H9 (cell line): ENCODE results near the gene NUBPL. TPM values are rescaled to one million over a fixed set of nuclear protein-coding genes. Genes with fewer than 3 reads are reported as not detected.

Source experiments
- DNase-seq: peaks from one replicate; pipeline ENCODE4 v3.0.0-alpha.2; 2017
- H2AFZ ChIP-seq: one replicate; pipeline ENCODE4 v1.6.1; 2013; ENCODE audit warnings: mild to moderate bottlenecking, low read length, control low read depth, moderate library complexity
- H2AK5ac ChIP-seq: 2 replicates; pipeline ENCODE4 v1.6.1; 2013; ENCODE audit warnings: low read length, control low read depth, mixed read lengths; ENCODE audit not compliant: insufficient read length
- H2BK120ac ChIP-seq: one replicate; pipeline ENCODE4 v1.6.1; 2013; ENCODE audit warnings: low read depth, mild to moderate bottlenecking, low read length, control low read depth, inconsistent platforms; ENCODE audit not compliant: poor library complexity, severe bottlenecking
- H2BK12ac ChIP-seq: 2 replicates; pipeline ENCODE4 v1.6.1; 2013; ENCODE audit warnings: low read length, control low read depth, mixed read lengths, low read depth; ENCODE audit not compliant: insufficient read length
- H2BK15ac ChIP-seq: 2 replicates; pipeline ENCODE4 v1.6.1; 2013; ENCODE audit warnings: low read depth, low read length, control low read depth
- H2BK20ac ChIP-seq: one replicate; pipeline ENCODE4 v1.6.1; 2013; ENCODE audit warnings: low read depth, mild to moderate bottlenecking, low read length, control low read depth, inconsistent platforms; ENCODE audit not compliant: poor library complexity, severe bottlenecking
- H2BK5ac ChIP-seq: 2 replicates; pipeline ENCODE4 v1.6.1; 2013; ENCODE audit warnings: low read length, control low read depth, mixed read lengths; ENCODE audit not compliant: insufficient read length
- H3K14ac ChIP-seq: 2 replicates; pipeline ENCODE4 v1.6.1; 2013; ENCODE audit warnings: low read length, control low read depth; ENCODE audit not compliant: insufficient read depth
- H3K18ac ChIP-seq: 2 replicates; pipeline ENCODE4 v1.6.1; 2013; ENCODE audit warnings: low read depth, mild to moderate bottlenecking, mixed read lengths, low read length, control low read depth; ENCODE audit not compliant: insufficient read length
- H3K23ac ChIP-seq: 2 replicates; pipeline ENCODE4 v1.6.1; 2013; ENCODE audit warnings: low read length, control low read depth, mixed read lengths, low read depth; ENCODE audit not compliant: insufficient read length
- H3K23me2 ChIP-seq: 2 replicates; pipeline ENCODE4 v1.6.1; 2013; ENCODE audit warnings: low read depth, mild to moderate bottlenecking, mixed read lengths, low read length, control low read depth; ENCODE audit not compliant: insufficient read length, poor library complexity, severe bottlenecking
- H3K27ac ChIP-seq: 2 replicates; pipeline ENCODE4 v1.5.1; 2013; ENCODE audit warnings: low read length, control low read depth, mixed read lengths, low read depth; ENCODE audit not compliant: insufficient read length
- H3K27me3 ChIP-seq: 2 replicates; pipeline ENCODE4 v1.6.1; 2013; ENCODE audit warnings: low read length, control low read depth, inconsistent platforms; ENCODE audit not compliant: insufficient read depth
- H3K4ac ChIP-seq: 2 replicates; pipeline ENCODE4 v1.6.1; 2013; ENCODE audit warnings: low read depth, mild to moderate bottlenecking, control low read depth, inconsistent platforms, low read length, moderate library complexity
- H3K4me1 ChIP-seq: 2 replicates; pipeline ENCODE4 v1.6.1; 2013; ENCODE audit warnings: low read length, control low read depth, inconsistent platforms; ENCODE audit not compliant: insufficient read depth
- H3K4me2 ChIP-seq: 2 replicates; pipeline ENCODE4 v1.6.1; 2013; ENCODE audit warnings: low read length, control low read depth, mixed read lengths; ENCODE audit not compliant: insufficient read length, insufficient read depth
- H3K56ac ChIP-seq: 2 replicates; pipeline ENCODE4 v1.6.1; 2013; ENCODE audit warnings: low read depth, mild to moderate bottlenecking, mixed read lengths, low read length, control low read depth; ENCODE audit not compliant: insufficient read length
- H3K79me1 ChIP-seq: 2 replicates; pipeline ENCODE4 v1.6.1; 2013; ENCODE audit warnings: low read depth, mild to moderate bottlenecking, moderate library complexity, low read length, control low read depth, inconsistent platforms; ENCODE audit not compliant: insufficient read depth, poor library complexity, severe bottlenecking
- H3K79me2 ChIP-seq: 2 replicates; pipeline ENCODE4 v1.6.1; 2013; ENCODE audit warnings: low read length, control low read depth, inconsistent platforms; ENCODE audit not compliant: insufficient read depth
- H3K9ac ChIP-seq: 2 replicates; pipeline ENCODE4 v1.6.1; 2013; ENCODE audit warnings: low read length, control low read depth, mixed read lengths; ENCODE audit not compliant: insufficient read length; ENCODE audit errors: extremely low read depth
- H3K9me3 ChIP-seq: one replicate; pipeline ENCODE4 v1.6.1; 2013; ENCODE audit warnings: low read depth, low read length, inconsistent platforms; ENCODE audit not compliant: control insufficient read depth
- H3T11ph ChIP-seq: one replicate; pipeline ENCODE4 v1.6.1; 2013; ENCODE audit warnings: mild to moderate bottlenecking, low read length, control low read depth, inconsistent platforms
- H4K20me1 ChIP-seq: one replicate; pipeline ENCODE4 v1.6.1; 2013; ENCODE audit not compliant: control insufficient read depth, insufficient read length, insufficient read depth
- H4K5ac ChIP-seq: 2 replicates; pipeline ENCODE4 v1.6.1; 2013; ENCODE audit warnings: low read depth, mild to moderate bottlenecking, mixed read lengths, low read length, control low read depth; ENCODE audit not compliant: insufficient read length
- H4K8ac ChIP-seq: replicated peaks from 2 replicates; pipeline ENCODE4 v1.6.1; 2013; ENCODE audit warnings: low read length, control low read depth, mixed read lengths, low read depth; ENCODE audit not compliant: insufficient read length
- H4K91ac ChIP-seq: 2 replicates; pipeline ENCODE4 v1.6.1; 2013; ENCODE audit warnings: low read depth, mild to moderate bottlenecking, moderate library complexity, mixed read lengths, low read length, control low read depth; ENCODE audit not compliant: insufficient read length
- H3K27ac Mint-ChIP-seq, 3 experiments: 2 replicates in 2 of 3; 3 replicates in 1 of 3; pipeline ENCODE4 v1.8.0; 2020 to 2021; ENCODE audit warnings: mixed read lengths in 3 of 3, mild to moderate bottlenecking in 1 of 3, moderate library complexity in 1 of 3
- H3K27me3 Mint-ChIP-seq: 2 replicates; pipeline ENCODE4 v1.8.0; 2021; ENCODE audit warnings: low read depth, mild to moderate bottlenecking, moderate library complexity, mixed read lengths
- H3K36me3 Mint-ChIP-seq, 3 experiments: 2 replicates in 2 of 3; 3 replicates in 1 of 3; pipeline ENCODE4 v1.8.0; 2020 to 2021; ENCODE audit warnings: low read depth in 3 of 3, mixed read lengths in 3 of 3; ENCODE audit not compliant: insufficient read depth in 1 of 3
- H3K4me1 Mint-ChIP-seq, 2 experiments: 2 replicates each; pipeline ENCODE4 v1.8.0; 2020; ENCODE audit warnings: mixed read lengths in 2 of 2
- H3K4me3 Mint-ChIP-seq, 2 experiments: 2 replicates in 1 of 2; 3 replicates in 1 of 2; pipeline ENCODE4 v1.8.0; 2020 to 2021; ENCODE audit warnings: mild to moderate bottlenecking in 2 of 2, mixed read lengths in 2 of 2, moderate library complexity in 1 of 2
- H3K9me3 Mint-ChIP-seq, 2 experiments: 2 replicates in 1 of 2; 3 replicates in 1 of 2; pipeline ENCODE4 v1.8.0; 2020; ENCODE audit warnings: mild to moderate bottlenecking in 2 of 2, mixed read lengths in 2 of 2, moderate library complexity in 1 of 2
- WGBS: extraction: QIAGEN DNeasy Blood & Tissue Kit; methylation state at CpG from one replicate; pipeline ENCODE4 v1.1.7; 2013; ENCODE audit warnings: missing lambda C conversion rate, low lambda C conversion rate, mixed read lengths; ENCODE audit not compliant: insufficient read length; ENCODE audit errors: extremely low coverage; 5-methylcytosine and 5-hydroxymethylcytosine counted together
- total RNA-seq: library from RNA; stranded (reverse); gene quantifications from 2 replicates; pipeline ENCODE4 v1.2.1, GENCODE V29; 2021
- TF ChIP-seq, protein P1 (sequence below): fragments of 200-600 bp; sonication (generic); conservative IDR thresholded peaks from 3 replicates; pipeline ENCODE4 v1.8.0; 2021; ENCODE audit warnings: antibody characterized with exemption, mild to moderate bottlenecking

The NUBPL gene
- total RNA-seq, 1 experiment from 2014 or later = 14.8 TPM

DNA sequence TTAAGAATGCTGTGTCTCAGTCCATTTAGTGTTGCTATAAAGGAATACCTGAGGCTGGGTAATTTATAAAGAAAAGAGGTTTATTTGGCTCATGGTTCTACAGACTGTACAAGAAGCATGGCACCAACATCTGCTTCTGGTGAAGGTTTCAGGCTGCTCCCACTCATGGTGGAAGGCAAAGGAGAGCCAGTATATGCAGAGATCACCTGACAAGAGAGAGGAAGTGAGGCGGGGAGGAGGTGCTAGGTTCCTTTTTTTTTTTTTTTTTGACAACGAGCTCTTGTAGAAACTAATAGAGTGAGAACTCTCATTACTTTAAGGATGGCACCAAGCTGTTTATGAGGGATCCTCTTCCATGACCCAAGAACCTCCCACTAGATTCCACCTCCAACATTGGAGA, 121.6 kb downstream of the NUBPL start:
- Histone ChIP-seq H2BK12ac (no peak overlapping the region), H3K79me2 (no peaks in the 10 kb centered on the region), H3K23ac (no peak overlapping the region), H2BK5ac (no peak overlapping the region), H2AK5ac (no peak overlapping the region), H3K9me3 (no peaks in the 10 kb centered on the region), H3K18ac (no peak overlapping the region), H2BK20ac (no peak overlapping the region), H4K5ac (no peak overlapping the region), H2BK120ac (no peak overlapping the region), H3K56ac (no peak overlapping the region), H4K20me1 (no peaks in the 10 kb centered on the region), H3K4me1 (no peaks in the 10 kb centered on the region), H3K4me2 (no peak overlapping the region), H3K9ac (no peak overlapping the region), H4K8ac (no peak overlapping the region), H2BK15ac (no peak overlapping the region), H4K91ac (no peak overlapping the region), H2AFZ (no peak overlapping the region), H3T11ph (no peak overlapping the region), H3K79me1 (no peaks in the 10 kb centered on the region), H3K27me3 (no peaks in the 10 kb centered on the region), H3K14ac (no peak overlapping the region), H3K23me2 (no peaks in the 10 kb centered on the region), H3K27ac (no peak overlapping the region), H3K4ac (no peak overlapping the region)
- no peak for DNase-seq
- Mint-ChIP-seq H3K4me3 (no peak overlapping the region), H3K36me3 (peaks cover 1 to 8% (median 2%) of the 10 kb centered on the region in 3 experiments; a peak in 5 of 7 replicates), H3K9me3 (peaks cover 2 to 3% of the 10 kb centered on the region in 2 experiments; a peak in 4 of 5 replicates), H3K27ac (no peak overlapping the region), H3K27me3 (no peaks in the 10 kb centered on the region), H3K4me1 (no peaks in the 10 kb centered on the region; a peak in 1 of 4 replicates)
- TF ChIP-seq, protein P1, sequence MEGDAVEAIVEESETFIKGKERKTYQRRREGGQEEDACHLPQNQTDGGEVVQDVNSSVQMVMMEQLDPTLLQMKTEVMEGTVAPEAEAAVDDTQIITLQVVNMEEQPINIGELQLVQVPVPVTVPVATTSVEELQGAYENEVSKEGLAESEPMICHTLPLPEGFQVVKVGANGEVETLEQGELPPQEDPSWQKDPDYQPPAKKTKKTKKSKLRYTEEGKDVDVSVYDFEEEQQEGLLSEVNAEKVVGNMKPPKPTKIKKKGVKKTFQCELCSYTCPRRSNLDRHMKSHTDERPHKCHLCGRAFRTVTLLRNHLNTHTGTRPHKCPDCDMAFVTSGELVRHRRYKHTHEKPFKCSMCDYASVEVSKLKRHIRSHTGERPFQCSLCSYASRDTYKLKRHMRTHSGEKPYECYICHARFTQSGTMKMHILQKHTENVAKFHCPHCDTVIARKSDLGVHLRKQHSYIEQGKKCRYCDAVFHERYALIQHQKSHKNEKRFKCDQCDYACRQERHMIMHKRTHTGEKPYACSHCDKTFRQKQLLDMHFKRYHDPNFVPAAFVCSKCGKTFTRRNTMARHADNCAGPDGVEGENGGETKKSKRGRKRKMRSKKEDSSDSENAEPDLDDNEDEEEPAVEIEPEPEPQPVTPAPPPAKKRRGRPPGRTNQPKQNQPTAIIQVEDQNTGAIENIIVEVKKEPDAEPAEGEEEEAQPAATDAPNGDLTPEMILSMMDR = no peak
- WGBS = no CpG with 5 or more reads among the region's 2 CpGs
